Measurements from ENCODE around the gene FREM1.

GRCh38 chr9:14909601-14909960 lies 647 bp downstream of the FREM1 start:
- TF ChIP-seq EP300 (IDR thresholded peaks at IDR 0.05; ENCODE audit: borderline replicate concordance) (no peak), RAD21 (IDR thresholded peaks at IDR 0.05; ENCODE audit: low read depth) (no peak), YY1 (IDR thresholded peaks at IDR 0.05; ENCODE audit: low read depth) (no peak), FOXM1 (IDR thresholded peaks at IDR 0.05; ENCODE audit: borderline replicate concordance, low read depth) (no peak), TCF12 (IDR thresholded peaks at IDR 0.05; ENCODE audit: low read depth) (no peak), NFIC (IDR thresholded peaks at IDR 0.05) (no peak), EGR1 (IDR thresholded peaks at IDR 0.05) (no peak), TAF1 (IDR thresholded peaks at IDR 0.05; ENCODE audit: low read depth) (no peak), CREB1 (IDR thresholded peaks at IDR 0.05; ENCODE audit: low read depth) (no peak), USF1 (IDR thresholded peaks at IDR 0.05) (no peak), REST (IDR thresholded peaks at IDR 0.05; ENCODE audit: low read depth) (no peak), TEAD4 (IDR thresholded peaks at IDR 0.05) (no peak), CEBPB (IDR thresholded peaks at IDR 0.05) (no peak)
- TF ChIP-seq, protein P1, sequence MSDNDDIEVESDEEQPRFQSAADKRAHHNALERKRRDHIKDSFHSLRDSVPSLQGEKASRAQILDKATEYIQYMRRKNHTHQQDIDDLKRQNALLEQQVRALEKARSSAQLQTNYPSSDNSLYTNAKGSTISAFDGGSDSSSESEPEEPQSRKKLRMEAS (IDR thresholded peaks at IDR 0.05): no peak

Measured in Ishikawa (cell line).